ENCODE data around the gene GABRG3. TPM values are rescaled to one million over a fixed set of nuclear protein-coding genes. Genes with fewer than 3 reads are reported as not detected.

GABRG3 gene
- total RNA-seq, 1 experiment from 2014 or later: 0.15 TPM

- peak overlapping the region in 2 of 3 experiments; percentile 18 to 81; a peak in 2 of 7 replicates for H3K27ac Mint-ChIP-seq
Measured at GRCh38 chr15:27123808-27124207, 152.8 kb downstream of the GABRG3 start.

More at GRCh38 chr15:27123808-27124207, 152.8 kb downstream of the GABRG3 start:
- Histone ChIP-seq H3K4me1 (ENCODE audit: insufficient read depth, low read length) (no peaks in the 10 kb centered on the region), H3K27ac (ENCODE audit: insufficient read length, low read depth, low read length) (no peak overlapping the region), H3T11ph (ENCODE audit: low read length) (no peak overlapping the region), H3K9ac (ENCODE audit: extremely low read depth, insufficient read length, low read length) (no peak overlapping the region), H2BK120ac (ENCODE audit: low read depth, low read length, poor library complexity, severe bottlenecking) (no peak overlapping the region), H2AK5ac (ENCODE audit: insufficient read length, low read length) (no peak overlapping the region), H3K23ac (ENCODE audit: insufficient read length, low read depth, low read length) (no peak overlapping the region), H2BK12ac (ENCODE audit: insufficient read length, low read depth, low read length) (no peak overlapping the region), H3K27me3 (ENCODE audit: insufficient read depth, low read length) (no peaks in the 10 kb centered on the region), H3K4ac (ENCODE audit: low read depth, low read length) (no peak overlapping the region), H2BK5ac (ENCODE audit: insufficient read length, low read length) (no peak overlapping the region), H2BK15ac (ENCODE audit: low read depth, low read length) (no peak overlapping the region), H4K91ac (ENCODE audit: insufficient read length, low read depth, low read length) (no peak overlapping the region), H3K79me2 (ENCODE audit: insufficient read depth, low read length) (no peaks in the 10 kb centered on the region), H3K18ac (ENCODE audit: insufficient read length, low read depth, low read length) (no peak overlapping the region), H3K79me1 (ENCODE audit: insufficient read depth, low read depth, low read length, poor library complexity, severe bottlenecking) (no peaks in the 10 kb centered on the region), H2BK20ac (ENCODE audit: low read depth, low read length, poor library complexity, severe bottlenecking) (no peak overlapping the region), H2AFZ (ENCODE audit: low read length) (no peak overlapping the region), H3K23me2 (ENCODE audit: insufficient read length, low read depth, low read length, poor library complexity, severe bottlenecking) (no peaks in the 10 kb centered on the region), H3K56ac (ENCODE audit: insufficient read length, low read depth, low read length) (no peak overlapping the region), H3K9me3 (ENCODE audit: control insufficient read depth, low read depth, low read length) (no peaks in the 10 kb centered on the region), H3K4me2 (ENCODE audit: insufficient read depth, insufficient read length, low read length) (no peak overlapping the region), H3K14ac (ENCODE audit: insufficient read depth, low read length) (no peak overlapping the region), H4K20me1 (ENCODE audit: control insufficient read depth, insufficient read depth, insufficient read length) (no peaks in the 10 kb centered on the region), H4K8ac (replicated peaks; ENCODE audit: insufficient read length, low read depth, low read length) (no peak overlapping the region), H4K5ac (ENCODE audit: insufficient read length, low read depth, low read length) (no peak overlapping the region)
- no peak for DNase-seq
- no peak overlapping the region for H3K4me3 Mint-ChIP-seq
- no peak for TF ChIP-seq CTCF (conservative IDR thresholded peaks at IDR 0.05)
- H3K9me3 Mint-ChIP-seq: no peaks in the 10 kb centered on the region
- WGBS (ENCODE audit: extremely low coverage, insufficient read length, low lambda C conversion rate): no CpG with 5 or more reads among the region's 7 CpGs
- no peaks in the 10 kb centered on the region for H3K27me3 Mint-ChIP-seq (ENCODE audit: low read depth)
- H3K4me1 Mint-ChIP-seq: no peaks in the 10 kb centered on the region
- H3K36me3 Mint-ChIP-seq (ENCODE audit: insufficient read depth in 1 of 3, low read depth in 3 of 3): no peaks in the 10 kb centered on the region; a peak in 1 of 7 replicates
